Keratinocyte (primary cell): ENCODE measurements around the gene SCAMP4. TPM values are rescaled to one million over a fixed set of nuclear protein-coding genes. Genes with fewer than 3 reads are reported as not detected.

ENCODE experiments used
- DNase-seq: peaks from one replicate; pipeline ENCODE4 v3.0.0-alpha.2; 2011; ENCODE audit warnings: low read depth, missing footprints, low spot score
- FAIRE-seq: peaks from 2 replicates; lab custom pipeline; 2011; peaks lifted over from hg19 to GRCh38; lab: Jason Lieb, UNC
- H2AFZ ChIP-seq: 2 replicates; pipeline ENCODE4 v1.6.0; 2012; ENCODE audit warnings: low read length, control low read depth, inconsistent platforms; ENCODE audit not compliant: control insufficient read depth
- H3K27ac ChIP-seq: 2 replicates; pipeline ENCODE4 v1.5.1; 2011; ENCODE audit warnings: low read length; ENCODE audit not compliant: control insufficient read depth, insufficient read depth
- H3K27me3 ChIP-seq: 3 replicates; pipeline ENCODE4 v1.6.0; 2011; ENCODE audit warnings: low read length; ENCODE audit not compliant: control insufficient read depth, insufficient read depth; ENCODE audit errors: extremely low read depth
- H3K36me3 ChIP-seq, 2 experiments: 2 replicates in 1 of 2; 3 replicates in 1 of 2; pipeline ENCODE4 v1.5.1; 2011; ENCODE audit warnings: low read length in 2 of 2, mild to moderate bottlenecking in 1 of 2; ENCODE audit not compliant: control insufficient read depth in 2 of 2, insufficient read depth in 2 of 2; ENCODE audit errors: extremely low read depth in 1 of 2
- H3K4me1 ChIP-seq: 3 replicates; pipeline ENCODE4 v1.5.1; 2011; ENCODE audit warnings: low read length; ENCODE audit not compliant: control insufficient read depth, insufficient read depth; ENCODE audit errors: extremely low read depth
- H3K4me2 ChIP-seq: 3 replicates; pipeline ENCODE4 v1.6.0; 2011; ENCODE audit warnings: low read depth, low read length; ENCODE audit not compliant: control insufficient read depth, insufficient read depth; ENCODE audit errors: extremely low read depth
- H3K4me3 ChIP-seq, 3 experiments: fragments of 200-600 bp in 1 of 3; sonication (generic) in 1 of 3; 2 replicates in 2 of 3; 3 replicates in 1 of 3; pipeline ENCODE4 v1.5.1; 2011 to 2016; ENCODE audit warnings: low read length in 3 of 3, mild to moderate bottlenecking in 3 of 3, control low read depth in 2 of 3, inconsistent platforms in 1 of 3, low read depth in 1 of 3, mixed read lengths in 1 of 3, mixed run types in 1 of 3, moderate library complexity in 1 of 3; ENCODE audit not compliant: control insufficient read depth in 2 of 3, insufficient read depth in 2 of 3; ENCODE audit errors: extremely low read depth in 1 of 3
- H3K79me2 ChIP-seq: 2 replicates; pipeline ENCODE4 v1.6.0; 2012; ENCODE audit warnings: low read length; ENCODE audit not compliant: control insufficient read depth, insufficient read depth
- H3K9ac ChIP-seq: 3 replicates; pipeline ENCODE4 v1.6.0; 2011; ENCODE audit warnings: low read length; ENCODE audit not compliant: control insufficient read depth, insufficient read depth; ENCODE audit errors: extremely low read depth
- H3K9me1 ChIP-seq: 3 replicates; pipeline ENCODE4 v1.6.0; 2011; ENCODE audit warnings: low read length; ENCODE audit not compliant: control insufficient read depth, insufficient read depth; ENCODE audit errors: extremely low read depth
- H3K9me3 ChIP-seq: 2 replicates; pipeline ENCODE4 v1.5.1; 2012; ENCODE audit warnings: low read depth, low read length; ENCODE audit not compliant: control insufficient read depth
- H4K20me1 ChIP-seq: 3 replicates; pipeline ENCODE4 v1.6.0; 2011; ENCODE audit warnings: low read length; ENCODE audit not compliant: control insufficient read depth, insufficient read depth; ENCODE audit errors: extremely low read depth
- CTCF ChIP-seq, 3 experiments: IDR thresholded peaks in 1 of 3; conservative IDR thresholded peaks in 1 of 3; optimal IDR thresholded peaks in 1 of 3; 2 replicates in 2 of 3; 3 replicates in 1 of 3; pipeline versions ENCODE3 to v1.5.1; 2011; ENCODE audit warnings: low read length in 3 of 3, mild to moderate bottlenecking in 3 of 3, moderate library complexity in 2 of 3, control low read depth in 1 of 3, inconsistent platforms in 1 of 3; ENCODE audit not compliant: insufficient read depth in 2 of 3; ENCODE audit errors: extremely low read depth in 1 of 3
- EZH2 ChIP-seq: IDR thresholded peaks from one replicate; pipeline ENCODE4 v1.6.1; 2012; ENCODE audit warnings: inconsistent platforms, mild to moderate bottlenecking, low read length, moderate library complexity
- dilution Hi-C: fragments of 300-500 bp; cut with MboI; formaldehyde crosslinking; loops from one replicate; pipeline ENCODE4 v1.7.0; 2020; ENCODE audit warnings: low sequenced_read_pairs; ENCODE audit not compliant: extremely low pct_ligation_motif_present
- polyA plus RNA-seq, 5 experiments: library from polyadenylated mRNA; depleted of rRNA in 3 of 5; stranded (reverse) in 3 of 5; stranded (forward) in 1 of 5; unstranded in 1 of 5; fragments of >200 nt; gene quantifications; 1 replicate in 1 of 5; 2 replicates in 3 of 5; 3 replicates in 1 of 5; pipeline versions ENCODE4 v1.2.1 to v1.2.3, GENCODE V29; 2011 to 2012; ENCODE audit warnings: missing spikeins in 2 of 5, low read depth in 1 of 5, low replicate concordance in 1 of 5

The SCAMP4 gene
- polyA plus RNA-seq, 1 donor (not counting 4 experiments of a cell fraction or from before 2014, with no cell fraction given): 4.8 TPM

GRCh38 chr19:1975162-1975480, 69.9 kb downstream of the SCAMP4 start:
- Histone ChIP-seq H2AFZ (no peak overlapping the region), H3K27ac (no peak overlapping the region), H3K4me2 (no peak overlapping the region), H3K4me3 (no peak overlapping the region), H3K4me1 (no peaks in the 10 kb centered on the region), H3K9ac (no peak overlapping the region), H3K9me1 (no peaks in the 10 kb centered on the region), H3K79me2 (peaks cover 50% of the 10 kb centered on the region), H3K27me3 (no peaks in the 10 kb centered on the region), H4K20me1 (peaks cover 14% of the 10 kb centered on the region), H3K9me3 (no peaks in the 10 kb centered on the region), H3K36me3 (peaks cover 8 to 16% of the 10 kb centered on the region in 2 experiments)
- FAIRE-seq (no peak), DNase-seq (no peak)
- dilution Hi-C loops: no loop called here
- TF ChIP-seq EZH2 (no peak), CTCF (optimal IDR thresholded peaks at IDR 0.05 in 1 of 3, IDR thresholded peaks at IDR 0.05 in 1 of 3, conservative IDR thresholded peaks at IDR 0.05 in 1 of 3; ENCODE audit: extremely low read depth in 1 of 3, insufficient read depth in 2 of 3, low read length in 3 of 3) (no peak)

Other genes starting within 250 kb of the SCAMP4 start
- under 0.01 to 0.01 TPM in 2 of 3 replicates, not detected in the other for gene ONECUT3, start 151.9 kb upstream of the SCAMP4 start, polyA plus RNA-seq
- gene ATP8B3, start 93.1 kb upstream of the SCAMP4 start, polyA plus RNA-seq: 0.98 to 2.8 TPM (median 1.2 TPM) in 3 replicates
- gene REXO1, start 56.9 kb upstream of the SCAMP4 start, polyA plus RNA-seq: 6.1 to 18.6 TPM (median 9.1 TPM) in 3 replicates
- gene KLF16, start 41.8 kb upstream of the SCAMP4 start, polyA plus RNA-seq: 4.9 to 14.7 TPM (median 6.0 TPM) in 3 replicates
- gene ABHD17A, start 19.9 kb upstream of the SCAMP4 start, polyA plus RNA-seq: 27.2 to 67.3 TPM (median 31.0 TPM) in 3 replicates
- 0.55 to 0.93 TPM (median 0.85 TPM) in 3 replicates for gene ADAT3, start within 50 bp of the SCAMP4 start, polyA plus RNA-seq
- 32.5 to 72.4 TPM (median 34.9 TPM) in 3 replicates for gene CSNK1G2, start 35.8 kb downstream of the SCAMP4 start, polyA plus RNA-seq
- gene BTBD2, start 110.3 kb downstream of the SCAMP4 start, polyA plus RNA-seq: 19.2 to 24.7 TPM (median 22.3 TPM) in 3 replicates
- 64.0 to 113 TPM (median 88.3 TPM) in 3 replicates for gene MKNK2, start 145.8 kb downstream of the SCAMP4 start, polyA plus RNA-seq
- gene MOB3A, start 190.9 kb downstream of the SCAMP4 start, polyA plus RNA-seq: 24.1 to 61.8 TPM (median 34.2 TPM) in 3 replicates
- gene IZUMO4, start 191.5 kb downstream of the SCAMP4 start, polyA plus RNA-seq: 6.0 to 14.9 TPM (median 6.7 TPM) in 3 replicates
- 51.1 to 108 TPM (median 56.1 TPM) in 3 replicates for gene AP3D1, start 246.2 kb downstream of the SCAMP4 start, polyA plus RNA-seq